HG03060 (cell line): Measurements from ENCODE around the gene DIPK1A.
A peak's percentile ranks its signal among the peaks of the same experiment; 100 is the strongest.
"Not testable (repeated sequence)": the region's sequence is repeated elsewhere in the genome, so short reads cannot be mapped to it uniquely, and the experiment has no call there.

ENCODE experiments used
- ATAC-seq: cut with Tn5 transposase; IDR thresholded peaks from one replicate; pipeline ENCODE4 v1.9.1; 2021; ENCODE audit warnings: low read depth, moderate number of reproducible peaks; ENCODE audit not compliant: unreplicated experiment

Gene DIPK1A

DNA sequence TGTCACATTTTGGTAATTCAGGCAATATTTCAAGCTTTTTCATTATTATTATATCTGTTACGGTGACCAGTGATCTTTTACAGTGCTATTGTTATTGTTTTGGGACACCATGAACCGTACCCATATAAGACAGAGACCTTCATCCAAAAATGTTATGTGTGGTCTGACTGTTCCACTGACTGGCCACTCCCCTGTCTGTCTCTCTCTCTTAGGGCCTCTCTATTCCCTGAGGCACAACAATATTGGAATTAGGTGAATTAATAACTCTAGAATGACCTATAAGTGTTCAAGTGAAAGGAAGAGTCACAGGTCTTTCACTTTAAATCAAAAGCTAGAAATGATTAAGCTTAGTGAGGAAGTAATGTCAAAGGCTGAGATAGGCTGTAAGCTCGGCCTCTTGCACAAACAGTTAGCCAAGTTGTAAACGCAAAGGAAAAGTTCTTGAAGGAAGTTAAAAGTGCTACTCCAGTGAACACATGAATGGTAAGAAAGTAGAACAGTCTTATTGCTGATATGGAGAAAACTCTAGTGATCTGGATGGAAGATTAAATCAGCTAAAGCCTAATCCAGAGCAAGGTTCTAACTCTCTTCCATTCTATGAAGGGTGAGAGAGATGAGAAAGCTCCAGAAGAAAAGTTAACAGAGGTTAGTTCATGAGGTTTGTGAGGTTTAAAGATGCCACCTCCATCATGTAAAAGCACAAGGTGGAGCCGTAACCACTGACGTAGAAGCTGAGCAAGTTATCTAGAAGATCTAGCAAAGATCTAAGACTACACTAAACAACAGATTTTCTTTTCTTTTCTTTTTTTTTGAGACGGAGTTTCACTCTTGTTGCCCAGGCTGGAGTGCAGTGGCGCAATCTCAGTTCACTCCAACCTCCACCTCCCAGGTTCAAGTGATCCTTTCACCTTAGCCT lies 19.7 kb upstream of the DIPK1A start:
- peak; percentile 29 for ATAC-seq

DNA sequence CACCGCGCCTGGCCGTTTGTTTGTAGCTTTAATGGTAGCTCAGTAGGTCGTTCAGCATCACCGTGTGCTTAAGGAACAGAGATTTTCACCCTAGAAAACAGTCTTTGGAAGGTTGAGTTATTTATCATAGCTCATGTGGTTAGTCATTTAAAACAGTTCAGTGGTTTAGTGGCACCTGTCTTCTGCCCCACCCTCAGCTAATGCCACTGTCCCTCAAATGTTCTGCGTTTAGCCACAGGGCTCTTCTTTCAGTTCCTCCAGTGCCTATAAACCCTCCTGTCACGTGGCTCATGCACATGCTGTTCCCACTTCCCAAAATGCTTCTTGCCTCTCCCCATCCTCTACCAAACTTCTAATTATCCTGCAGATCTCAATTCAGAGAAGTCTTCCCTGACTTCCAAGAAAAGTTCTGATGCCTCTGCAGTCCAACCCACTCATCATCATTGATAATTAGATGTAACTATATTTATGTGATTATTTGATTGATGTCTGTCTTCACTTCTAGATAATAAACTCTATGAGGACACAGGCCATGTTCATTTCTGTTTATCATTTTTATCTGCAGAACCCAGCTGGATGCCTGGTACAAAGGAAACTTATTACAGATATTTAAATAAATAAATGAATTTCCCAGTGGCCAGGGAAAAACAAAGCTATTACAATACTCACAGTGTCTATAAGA lies 14.4 kb upstream of the DIPK1A start:
- ATAC-seq, result peak; percentile 64

- ATAC-seq, result not testable (repeated sequence)
Observed at GRCh38 chr1:92974112-92974511, 12.8 kb upstream of the DIPK1A start.

DNA sequence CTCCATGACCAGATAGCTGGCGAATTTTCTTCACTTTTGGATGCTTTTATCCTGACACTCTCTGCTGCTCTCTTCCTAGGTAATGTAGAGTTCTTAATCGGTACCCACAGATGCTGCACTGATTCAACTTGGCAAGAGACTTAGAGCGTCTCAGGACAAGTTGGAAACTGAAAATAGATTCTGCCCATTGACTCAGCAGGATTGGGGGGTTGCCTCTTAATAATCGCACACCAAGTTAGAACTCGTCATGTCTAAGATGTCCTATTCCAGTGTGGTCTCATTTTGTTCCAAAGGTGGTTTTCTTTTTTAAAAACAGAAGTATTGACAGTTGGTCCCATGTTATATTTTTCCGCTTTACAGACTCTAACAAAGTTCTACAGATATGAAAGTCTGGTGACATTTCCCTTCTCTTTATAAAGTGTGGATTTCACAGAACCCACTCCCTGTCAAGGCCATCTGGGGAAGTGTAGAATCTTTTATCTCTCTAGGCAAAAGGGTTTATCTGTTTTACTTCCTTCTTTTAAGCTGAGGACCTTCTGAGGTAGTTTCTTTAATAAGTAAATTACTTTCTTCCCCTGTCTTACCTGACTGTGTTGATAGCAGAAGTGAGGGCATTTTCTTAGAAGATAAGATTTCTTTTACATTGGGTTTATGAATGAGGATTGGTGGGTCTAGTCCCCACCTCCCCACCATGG lies 12.1 kb upstream of the DIPK1A start:
- ATAC-seq, result no peak

GRCh38 chr1:92972409-92973129 lies 11.3 kb upstream of the DIPK1A start:
- ATAC-seq, result no peak

DNA sequence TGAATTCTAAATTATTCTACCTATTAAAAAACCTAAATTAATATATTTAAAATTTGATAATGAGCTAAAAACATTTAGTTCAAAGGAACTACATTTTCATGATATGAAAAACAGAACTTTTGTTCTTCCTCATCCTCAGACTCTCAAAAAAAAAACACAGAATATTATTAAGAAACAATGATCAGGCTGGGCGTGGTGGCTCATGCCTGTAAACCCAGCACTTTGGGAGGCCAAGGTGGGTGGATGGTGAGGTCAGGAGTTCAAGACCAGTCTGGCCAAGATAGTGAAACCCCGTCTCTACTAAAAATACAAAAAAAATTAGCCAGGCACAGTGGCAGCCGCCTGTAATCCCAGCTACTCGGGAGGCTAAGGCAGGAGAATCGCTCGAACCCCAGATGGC lies 10.7 kb upstream of the DIPK1A start:
- ATAC-seq, result not testable (repeated sequence)

DNA sequence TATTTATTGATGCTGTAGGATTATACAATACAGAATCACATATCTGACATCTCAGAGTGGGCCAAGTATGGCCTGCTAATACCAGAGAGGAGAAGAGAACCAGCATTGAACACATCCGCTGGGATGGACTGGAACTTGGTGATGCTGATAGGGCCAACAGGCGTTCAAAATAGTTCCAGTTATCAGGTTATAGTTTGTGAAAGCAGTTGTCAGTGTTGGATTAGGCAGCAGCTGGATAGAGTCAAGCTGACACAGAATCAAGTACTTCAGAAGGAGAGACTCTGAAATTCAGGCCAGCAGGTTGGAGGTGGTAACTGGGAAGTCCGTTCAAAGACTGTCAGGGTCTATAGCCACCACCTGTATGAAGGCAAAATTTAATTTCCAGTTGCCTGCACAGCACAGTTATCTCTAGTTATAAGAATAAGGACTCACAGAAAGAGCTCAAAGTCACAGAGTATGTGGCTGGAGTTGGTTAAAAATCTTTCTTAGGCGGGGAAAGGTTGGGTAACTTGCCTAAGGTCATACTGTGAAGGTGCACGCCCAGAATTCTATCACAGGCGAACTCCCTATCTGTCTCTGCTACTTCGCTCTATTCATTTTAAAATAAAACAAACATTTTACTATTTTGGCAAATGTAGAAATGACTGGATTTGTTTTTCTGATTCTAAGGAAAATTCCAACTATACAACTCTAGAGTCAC lies 9.9 kb upstream of the DIPK1A start:
- no peak for ATAC-seq

GRCh38 chr1:92969517-92969916 lies 8.3 kb upstream of the DIPK1A start:
- ATAC-seq, result no peak

GRCh38 chr1:92968138-92969032 lies 7.1 kb upstream of the DIPK1A start:
- no peak for ATAC-seq

GRCh38 chr1:92964998-92965397 lies 3.7 kb upstream of the DIPK1A start:
- no peak for ATAC-seq

- ATAC-seq, result no peak
Observed at GRCh38 chr1:92964316-92964715, 3.1 kb upstream of the DIPK1A start.

- peak; percentile 55 for ATAC-seq
Observed at GRCh38 chr1:92961896-92962752, 862 bp upstream of the DIPK1A start.

GRCh38 chr1:92960395-92961130 lies 699 bp downstream of the DIPK1A start:
- peak; percentile 25 for ATAC-seq

- no peak for ATAC-seq
Observed at GRCh38 chr1:92958203-92958970, 2.9 kb downstream of the DIPK1A start.

DNA sequence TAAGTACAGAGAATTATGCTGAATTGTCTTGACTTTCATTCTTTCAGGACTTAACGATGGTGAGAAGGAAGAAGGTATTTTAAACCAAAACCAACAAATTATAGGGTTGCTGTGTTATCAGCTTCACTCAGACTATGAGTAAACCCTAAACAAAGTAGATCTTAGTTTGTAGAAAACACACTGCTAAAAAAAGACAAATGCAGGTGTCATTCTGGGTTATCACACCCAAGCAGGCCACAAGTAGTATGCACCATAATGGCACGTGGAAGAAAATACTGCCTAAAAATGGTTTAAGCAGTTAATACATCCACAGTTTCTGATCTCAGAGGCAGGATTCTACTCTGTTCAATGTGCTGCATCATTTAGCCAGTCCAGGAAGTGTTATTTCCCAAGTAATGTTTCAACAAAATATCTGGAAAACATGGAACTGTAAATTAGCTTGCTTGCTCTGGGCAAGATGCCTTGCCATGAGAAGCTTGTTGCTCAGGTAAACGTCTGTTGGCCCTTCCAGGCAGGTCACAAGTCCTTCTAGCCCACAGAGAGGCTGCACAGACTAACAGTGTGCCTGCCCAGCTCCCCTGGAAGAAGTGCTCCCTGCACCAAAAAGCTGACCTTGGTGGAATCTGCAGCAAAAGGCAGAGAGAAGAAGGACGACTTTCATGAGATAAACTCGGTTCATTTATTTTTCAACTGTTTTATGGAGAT lies 4.1 kb downstream of the DIPK1A start:
- peak; percentile 31 for ATAC-seq
